Airway epithelial cell (primary cell): ENCODE measurements around the gene MIDN. TPM values are rescaled to one million over a fixed set of nuclear protein-coding genes. Genes with fewer than 3 reads are reported as not detected.

Experiments
- total RNA-seq: library from RNA; depleted of rRNA; stranded (reverse); fragments of >200 nt; gene quantifications from 2 replicates; pipeline ENCODE4 v1.2.3, GENCODE V29; 2015

The MIDN gene
- total RNA-seq = 32.7 and 52.6 TPM in 2 replicates

GRCh38 chr19:1248139-1248785 lies at the start of gene MIDN:
Gene MIDN, plus strand, starts transcription at chr19:1248583. Its CDS starts 1,714 bp downstream, at chr19:1250297.

GRCh38 chr19:1205114-1206099 lies 43.0 kb upstream of the MIDN start, which contains the start of gene STK11:
Gene STK11, plus strand, starts transcription at chr19:1205778. Its CDS starts 1,136 bp downstream, at chr19:1206914.

GRCh38 chr19:1237754-1238368 lies 10.5 kb upstream of the MIDN start, which contains the start of gene CBARP:
Gene CBARP, minus strand, starts transcription at chr19:1238005. Its CDS starts 1,905 bp downstream, at chr19:1236100.

GRCh38 chr19:1241417-1242095 lies 6.8 kb upstream of the MIDN start, which contains the start of gene ATP5F1D:
Gene ATP5F1D, plus strand, starts transcription at chr19:1241751. Its CDS starts 100 bp downstream, at chr19:1241851.

GRCh38 chr19:1269065-1269477 lies 20.7 kb downstream of the MIDN start, which contains the start of gene CIRBP:
Gene CIRBP, plus strand, starts transcription at chr19:1269332. Its CDS starts 1,602 bp downstream, at chr19:1270934.

GRCh38 chr19:1275260-1275975 lies 27.0 kb downstream of the MIDN start, which contains the start of gene FAM174C:
Gene FAM174C, plus strand, starts transcription at chr19:1275530. Its CDS starts 20 bp downstream, at chr19:1275550.

GRCh38 chr19:1285737-1286360 lies 37.5 kb downstream of the MIDN start, which contains the start of gene EFNA2:
Gene EFNA2, plus strand, starts transcription at chr19:1285873. Its CDS starts 296 bp downstream, at chr19:1286169.

Other genes starting within 250 kb of the MIDN start
- 4.4 and 6.3 TPM in 2 replicates for gene GRIN3B, start 248.2 kb upstream of the MIDN start, total RNA-seq
- 150 and 164 TPM in 2 replicates for gene TMEM259, start 227.5 kb upstream of the MIDN start, total RNA-seq
- gene RNU6-2, start 227.1 kb upstream of the MIDN start, total RNA-seq = not detected in 2 replicates
- 247 and 249 TPM in 2 replicates for gene CNN2, start 222.0 kb upstream of the MIDN start, total RNA-seq
- gene ABCA7, start 208.5 kb upstream of the MIDN start, total RNA-seq = 14.7 and 21.7 TPM in 2 replicates
- gene ARHGAP45, start 181.4 kb upstream of the MIDN start, total RNA-seq = 9.0 and 12.5 TPM in 2 replicates
- gene POLR2E, start 153.2 kb upstream of the MIDN start, total RNA-seq = 241 and 251 TPM in 2 replicates
- 330 and 347 TPM in 2 replicates for gene GPX4, start 144.6 kb upstream of the MIDN start, total RNA-seq
- 37.3 and 53.2 TPM in 2 replicates for gene SBNO2, start 74.3 kb upstream of the MIDN start, total RNA-seq
- gene STK11, start 42.8 kb upstream of the MIDN start, total RNA-seq = 84.3 and 93.8 TPM in 2 replicates
- gene CBARP, start 10.6 kb upstream of the MIDN start, total RNA-seq = 6.6 and 8.5 TPM in 2 replicates
- gene ATP5F1D, start 6.8 kb upstream of the MIDN start, total RNA-seq = 142 and 144 TPM in 2 replicates
- gene CIRBP, start 20.7 kb downstream of the MIDN start, total RNA-seq = 193 and 255 TPM in 2 replicates
- gene FAM174C, start 26.9 kb downstream of the MIDN start, total RNA-seq = 81.9 and 109 TPM in 2 replicates
- not detected in 2 replicates for gene EFNA2, start 37.3 kb downstream of the MIDN start, total RNA-seq
- 151 and 201 TPM in 2 replicates for gene NDUFS7, start 135.3 kb downstream of the MIDN start, total RNA-seq
- gene GAMT, start 153.0 kb downstream of the MIDN start, total RNA-seq = 28.4 and 31.1 TPM in 2 replicates
- 62.3 and 89.2 TPM in 2 replicates for gene DAZAP1, start 159.0 kb downstream of the MIDN start, total RNA-seq
- 2,484 and 5,127 TPM in 2 replicates for gene RPS15, start 189.8 kb downstream of the MIDN start, total RNA-seq
- gene APC2, start 201.5 kb downstream of the MIDN start, total RNA-seq = 0.05 and 0.07 TPM in 2 replicates
- gene C19orf25, start 230.6 kb downstream of the MIDN start, total RNA-seq = 33.7 and 51.3 TPM in 2 replicates
- gene PCSK4, start 241.8 kb downstream of the MIDN start, total RNA-seq = 0.28 and 0.71 TPM in 2 replicates
- 8.3 and 10.4 TPM in 2 replicates for gene REEP6, start 242.6 kb downstream of the MIDN start, total RNA-seq